ENCODE results near the gene CPEB4. TPM values are rescaled to one million over a fixed set of nuclear protein-coding genes. Genes with fewer than 3 reads are reported as not detected.

CPEB4 gene
- total RNA-seq, 4 donors from 2014 or later = 20.1 to 26.6 (median 24.2) TPM

DNA sequence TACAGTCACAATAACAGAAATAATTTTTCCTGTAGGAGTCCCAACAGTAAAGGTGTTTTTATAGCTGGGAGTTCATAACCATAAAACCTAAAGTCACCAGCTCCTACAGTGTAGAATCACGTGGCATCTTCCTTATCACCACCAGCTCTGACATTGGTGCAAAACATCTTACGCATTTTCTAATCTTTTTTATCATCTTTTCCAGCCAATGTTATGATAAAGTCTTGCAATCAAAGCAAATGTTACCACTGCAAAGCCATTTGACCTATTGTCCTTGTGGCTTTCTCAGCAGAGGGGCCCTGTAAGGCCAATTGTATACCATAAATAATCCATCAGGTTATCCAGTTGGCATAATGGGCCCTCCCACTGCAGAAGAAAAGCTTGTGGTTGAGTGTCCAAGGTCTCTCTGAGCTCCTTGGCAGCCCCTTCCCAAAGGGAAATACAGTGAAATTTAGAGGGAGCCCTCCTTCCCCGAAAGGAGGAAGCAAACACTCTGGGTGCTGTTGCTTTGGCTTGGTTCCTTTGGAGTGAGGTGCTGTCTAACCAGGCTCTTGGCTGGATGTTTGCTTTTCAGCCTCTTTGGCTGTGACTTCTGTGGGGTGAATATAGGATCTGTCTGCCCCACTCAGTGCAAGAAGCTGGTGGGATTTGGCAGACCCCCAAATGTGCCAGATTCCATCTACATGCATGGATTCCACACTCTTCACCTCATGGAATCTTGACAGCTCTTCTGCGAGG is 29.3 kb upstream of the CPEB4 start:
- no peaks in the 10 kb centered on the region for H3K4me1 ChIP-seq
- no peaks in the 10 kb centered on the region for H3K9me3 ChIP-seq
- no peak for DNase-seq (ENCODE audit: low spot score in 2 of 2)
- no peak overlapping the region for H3K27ac ChIP-seq
- H3K4me3 ChIP-seq = no peak overlapping the region
- WGBS, 2 donors = 71 to 81% methylated on average over 4 of the region's 4 CpGs
- no peaks in the 10 kb centered on the region for H3K27me3 ChIP-seq
- no peaks in the 10 kb centered on the region for H3K36me3 ChIP-seq
- TF ChIP-seq EP300 (IDR thresholded peaks at IDR 0.05) (no peak), POLR2A (IDR thresholded peaks at IDR 0.05) (no peak)
- TF ChIP-seq, protein P1, sequence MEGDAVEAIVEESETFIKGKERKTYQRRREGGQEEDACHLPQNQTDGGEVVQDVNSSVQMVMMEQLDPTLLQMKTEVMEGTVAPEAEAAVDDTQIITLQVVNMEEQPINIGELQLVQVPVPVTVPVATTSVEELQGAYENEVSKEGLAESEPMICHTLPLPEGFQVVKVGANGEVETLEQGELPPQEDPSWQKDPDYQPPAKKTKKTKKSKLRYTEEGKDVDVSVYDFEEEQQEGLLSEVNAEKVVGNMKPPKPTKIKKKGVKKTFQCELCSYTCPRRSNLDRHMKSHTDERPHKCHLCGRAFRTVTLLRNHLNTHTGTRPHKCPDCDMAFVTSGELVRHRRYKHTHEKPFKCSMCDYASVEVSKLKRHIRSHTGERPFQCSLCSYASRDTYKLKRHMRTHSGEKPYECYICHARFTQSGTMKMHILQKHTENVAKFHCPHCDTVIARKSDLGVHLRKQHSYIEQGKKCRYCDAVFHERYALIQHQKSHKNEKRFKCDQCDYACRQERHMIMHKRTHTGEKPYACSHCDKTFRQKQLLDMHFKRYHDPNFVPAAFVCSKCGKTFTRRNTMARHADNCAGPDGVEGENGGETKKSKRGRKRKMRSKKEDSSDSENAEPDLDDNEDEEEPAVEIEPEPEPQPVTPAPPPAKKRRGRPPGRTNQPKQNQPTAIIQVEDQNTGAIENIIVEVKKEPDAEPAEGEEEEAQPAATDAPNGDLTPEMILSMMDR (IDR thresholded peaks at IDR 0.05) = no peak

DNA sequence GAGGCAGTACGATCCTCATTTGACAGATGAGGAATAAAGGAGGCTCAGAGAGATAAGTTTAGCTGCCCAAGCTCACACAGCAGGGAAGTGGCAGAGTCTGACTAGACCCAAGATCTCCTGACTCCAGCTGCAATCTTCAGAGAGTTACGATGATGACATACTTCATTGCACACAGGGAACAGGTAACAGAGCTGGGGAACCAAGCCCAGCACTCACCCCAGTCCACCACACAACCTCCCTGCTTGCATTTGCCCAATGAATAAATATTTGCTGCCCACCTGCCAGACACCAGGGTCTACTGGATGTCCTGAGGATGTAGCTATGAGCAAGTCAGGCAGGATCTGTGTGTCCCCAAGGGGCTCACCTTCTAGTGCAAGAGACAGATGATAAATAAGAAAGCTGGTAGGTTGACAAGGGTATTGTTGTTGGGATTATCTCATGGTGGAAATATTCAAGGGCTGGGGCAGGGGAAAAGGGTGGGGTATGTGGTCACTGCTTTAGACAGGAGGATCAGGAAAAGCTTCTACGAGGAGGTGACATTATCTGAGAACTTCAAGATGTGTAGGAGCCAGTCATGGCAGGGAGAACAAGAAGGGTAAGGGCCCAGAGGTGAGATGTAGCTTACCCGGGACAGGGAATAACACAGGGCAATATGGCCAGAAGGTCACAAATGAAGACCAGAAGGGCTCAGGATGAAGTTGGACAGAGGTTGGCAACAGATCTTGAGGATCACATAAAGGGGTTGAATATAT is 28.6 kb upstream of the CPEB4 start:
- no peaks in the 10 kb centered on the region for H3K4me1 ChIP-seq
- H3K36me3 ChIP-seq = no peaks in the 10 kb centered on the region
- H3K4me3 ChIP-seq = no peak overlapping the region
- TF ChIP-seq, protein P1 (IDR thresholded peaks at IDR 0.05) = no peak
- no peak for TF ChIP-seq POLR2A (IDR thresholded peaks at IDR 0.05)
- no peak for TF ChIP-seq EP300 (IDR thresholded peaks at IDR 0.05)
- H3K9me3 ChIP-seq = no peaks in the 10 kb centered on the region
- no peaks in the 10 kb centered on the region for H3K27me3 ChIP-seq
- no peak overlapping the region for H3K27ac ChIP-seq
- DNase-seq (ENCODE audit: low spot score in 2 of 2) = no peak
- WGBS, 2 donors = 71 to 77% methylated on average over 4 of the region's 4 CpGs

DNA sequence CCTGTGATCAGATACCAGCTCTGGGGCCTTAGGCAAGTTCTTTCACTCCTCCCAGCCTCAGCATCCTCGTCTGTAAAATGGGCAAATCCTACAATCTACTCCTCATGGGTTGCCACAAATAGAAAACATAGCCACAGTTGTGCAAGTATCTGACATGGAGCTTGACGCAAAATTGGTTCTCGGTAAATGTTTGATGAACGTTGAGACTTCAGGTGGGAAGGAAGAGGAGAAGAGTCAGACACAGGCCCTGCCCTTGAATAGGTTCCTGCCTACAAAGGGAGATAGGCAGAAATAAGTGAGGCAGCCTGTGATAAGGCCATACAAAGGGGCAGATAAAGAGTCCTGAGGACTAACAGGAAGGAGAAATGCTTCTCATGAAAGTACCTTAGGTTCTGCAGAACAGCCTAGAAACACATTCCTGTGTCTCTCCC is 26.1 kb upstream of the CPEB4 start:
- TF ChIP-seq, protein P1 (IDR thresholded peaks at IDR 0.05) = no peak
- no peak for DNase-seq (ENCODE audit: low spot score in 2 of 2)
- H3K4me3 ChIP-seq = no peak overlapping the region
- no peaks in the 10 kb centered on the region for H3K36me3 ChIP-seq
- no peak overlapping the region for H3K27ac ChIP-seq
- no peaks in the 10 kb centered on the region for H3K27me3 ChIP-seq
- 91 to 93% methylated on average over 4 of the region's 4 CpGs for WGBS, 2 donors
- peaks cover 0 to 2% (median 0%) of the 10 kb centered on the region in 4 donors for H3K9me3 ChIP-seq
- peaks cover 0 to 5% (median 0%) of the 10 kb centered on the region in 4 donors for H3K4me1 ChIP-seq

DNA sequence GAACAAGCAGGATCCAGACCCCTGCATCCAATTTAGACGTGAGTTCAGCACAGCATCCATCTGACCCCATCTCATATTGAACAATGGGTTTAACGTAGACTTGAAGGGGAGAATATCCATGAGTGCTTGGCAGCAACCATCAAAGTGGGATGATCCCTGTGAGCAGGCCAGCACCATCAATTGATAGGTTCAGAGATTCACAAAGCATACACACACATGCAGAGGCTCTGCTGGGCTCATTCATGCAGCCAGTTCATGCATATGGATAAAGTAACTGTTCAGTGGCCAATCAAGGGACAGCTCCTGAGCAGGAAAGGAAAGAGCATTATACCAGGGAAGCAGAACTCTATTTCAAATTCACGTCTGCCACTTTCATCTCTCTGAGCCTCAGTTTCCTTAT is 24.8 kb upstream of the CPEB4 start:
- no peaks in the 10 kb centered on the region for H3K36me3 ChIP-seq
- DNase-seq (ENCODE audit: low spot score in 2 of 2) = no peak
- no peak overlapping the region for H3K27ac ChIP-seq
- TF ChIP-seq POLR2A (IDR thresholded peaks at IDR 0.05) (no peak), EP300 (IDR thresholded peaks at IDR 0.05) (no peak)
- TF ChIP-seq, protein P1 (IDR thresholded peaks at IDR 0.05) = no peak
- 64 to 65% methylated on average over 3 of the region's 3 CpGs for WGBS, 2 donors
- H3K4me1 ChIP-seq = peaks cover 0 to 5% (median 0%) of the 10 kb centered on the region in 4 donors
- no peak overlapping the region for H3K4me3 ChIP-seq
- H3K9me3 ChIP-seq = peaks cover 0 to 11% (median 0%) of the 10 kb centered on the region in 4 donors
- no peaks in the 10 kb centered on the region for H3K27me3 ChIP-seq

All from tibial nerve (tissue), 4 donors.